MM.1S (cell line): ENCODE data around the gene ADARB2.

Experiments used
- DNase-seq: peaks from one replicate; pipeline ENCODE4 v3.0.0-alpha.2; 2015
- H2AFZ ChIP-seq: fragments of 300-600 bp; sonication (generic); 2 replicates; pipeline ENCODE4 v1.6.0; 2016; ENCODE audit warnings: antibody characterized with exemption, low read length
- H3F3A ChIP-seq: fragments of 300-600 bp; sonication (generic); 2 replicates; pipeline ENCODE4 v1.6.1; 2016; ENCODE audit warnings: mild to moderate bottlenecking, antibody characterized with exemption, low read length, moderate library complexity, mixed read lengths; ENCODE audit not compliant: insufficient read depth
- H3K27ac ChIP-seq: fragments of 300-600 bp; sonication (generic); 2 replicates; pipeline ENCODE4 v1.5.1; 2016; ENCODE audit warnings: mild to moderate bottlenecking, low read length
- H3K27me3 ChIP-seq: fragments of 300-600 bp; sonication (generic); replicated peaks from 2 replicates; pipeline ENCODE4 v1.6.0; 2016; ENCODE audit warnings: low read length; ENCODE audit not compliant: insufficient read depth
- H3K36me3 ChIP-seq: fragments of 300-600 bp; sonication (generic); replicated peaks from 2 replicates; pipeline ENCODE4 v1.6.1; 2016; ENCODE audit warnings: mild to moderate bottlenecking, low read length, mixed read lengths; ENCODE audit not compliant: insufficient read depth
- H3K4me1 ChIP-seq: fragments of 300-600 bp; sonication (generic); 2 replicates; pipeline ENCODE4 v1.6.1; 2016; ENCODE audit warnings: low read length, mixed read lengths
- H3K4me2 ChIP-seq: fragments of 300-600 bp; sonication (generic); 2 replicates; pipeline ENCODE4 v1.6.0; 2016; ENCODE audit warnings: low read depth, low read length
- H3K4me3 ChIP-seq: fragments of 300-600 bp; sonication (generic); 2 replicates; pipeline ENCODE4 v1.5.1; 2016; ENCODE audit warnings: low read length, mixed read lengths
- H3K79me2 ChIP-seq: fragments of 300-600 bp; sonication (generic); 2 replicates; pipeline ENCODE4 v1.6.1; 2016; ENCODE audit warnings: mixed run types, low read length, mixed read lengths
- H3K9ac ChIP-seq: fragments of 300-600 bp; sonication (generic); 2 replicates; pipeline ENCODE4 v1.6.1; 2016; ENCODE audit warnings: low read length, mixed read lengths
- H3K9me2 ChIP-seq: fragments of 300-600 bp; sonication (generic); replicated peaks from 2 replicates; pipeline ENCODE4 v1.6.1; 2016; ENCODE audit warnings: mild to moderate bottlenecking, low read length, mixed read lengths; ENCODE audit not compliant: insufficient read depth
- H3K9me3 ChIP-seq: fragments of 300-600 bp; sonication (generic); replicated peaks from 2 replicates; pipeline ENCODE4 v1.6.1; 2016; ENCODE audit warnings: mild to moderate bottlenecking, low read length, mixed read lengths; ENCODE audit not compliant: insufficient read depth
- H4K20me1 ChIP-seq: fragments of 300-600 bp; sonication (generic); 2 replicates; pipeline ENCODE4 v1.6.1; 2016; ENCODE audit warnings: mild to moderate bottlenecking, low read length, moderate library complexity, mixed read lengths; ENCODE audit not compliant: insufficient read depth
- CTCF ChIP-seq: fragments of 300-600 bp; sonication (generic); IDR thresholded peaks from 2 replicates; pipeline ENCODE4 v1.5.1; 2016; ENCODE audit warnings: antibody characterized with exemption, low read length, mixed read lengths
- EZH2 ChIP-seq: fragments of 300-600 bp; sonication (generic); optimal IDR thresholded peaks from 2 replicates; pipeline ENCODE3; 2017; ENCODE audit warnings: low read depth, mild to moderate bottlenecking, antibody characterized with exemption, low read length, mixed read lengths
- EZH2phosphoT487 ChIP-seq: fragments of 300-600 bp; sonication (generic); IDR thresholded peaks from 2 replicates; pipeline ENCODE4 v1.6.1; 2018; ENCODE audit warnings: antibody characterized with exemption, low read length

Gene ADARB2

GRCh38 chr10:1665021-1665661 lies 72.2 kb downstream of the ADARB2 start:
- H2AFZ ChIP-seq: no peak overlapping the region

GRCh38 chr10:1664333-1664964 lies 72.9 kb downstream of the ADARB2 start:
- Histone ChIP-seq H3K27me3 (no peaks in the 10 kb centered on the region), H4K20me1 (no peaks in the 10 kb centered on the region), H3K27ac (no peak overlapping the region), H3K9me3 (no peaks in the 10 kb centered on the region), H3K9me2 (no peaks in the 10 kb centered on the region), H3K36me3 (no peaks in the 10 kb centered on the region), H3K4me3 (no peak overlapping the region), H3F3A (no peaks in the 10 kb centered on the region), H3K79me2 (no peaks in the 10 kb centered on the region), H2AFZ (no peak overlapping the region), H3K4me1 (no peaks in the 10 kb centered on the region), H3K9ac (no peak overlapping the region), H3K4me2 (no peak overlapping the region)
- no peak for DNase-seq
- TF ChIP-seq EZH2phosphoT487: no peak
- no peak for TF ChIP-seq EZH2
- TF ChIP-seq CTCF: no peak

More at GRCh38 chr10:1665021-1665661, 72.2 kb downstream of the ADARB2 start:
- no peaks in the 10 kb centered on the region for H3K4me1 ChIP-seq
- DNase-seq: no peak
- no peak overlapping the region for H3K4me2 ChIP-seq
- H3K4me3 ChIP-seq: no peak overlapping the region
- no peaks in the 10 kb centered on the region for H3K9me3 ChIP-seq
- TF ChIP-seq EZH2phosphoT487 (no peak), CTCF (no peak), EZH2 (no peak)
- no peak overlapping the region for H3K9ac ChIP-seq
- H3K36me3 ChIP-seq: no peaks in the 10 kb centered on the region
- no peaks in the 10 kb centered on the region for H4K20me1 ChIP-seq
- H3K9me2 ChIP-seq: no peaks in the 10 kb centered on the region
- no peaks in the 10 kb centered on the region for H3K79me2 ChIP-seq
- no peaks in the 10 kb centered on the region for H3F3A ChIP-seq
- H3K27ac ChIP-seq: no peak overlapping the region
- no peaks in the 10 kb centered on the region for H3K27me3 ChIP-seq

GRCh38 chr10:1663226-1663625 lies 74.1 kb downstream of the ADARB2 start:
- Histone ChIP-seq H3K9me3 (no peaks in the 10 kb centered on the region), H3K79me2 (no peaks in the 10 kb centered on the region), H3F3A (no peaks in the 10 kb centered on the region), H3K4me2 (no peak overlapping the region), H3K4me1 (no peaks in the 10 kb centered on the region), H3K36me3 (no peaks in the 10 kb centered on the region), H3K27ac (no peak overlapping the region), H3K4me3 (no peak overlapping the region), H4K20me1 (no peaks in the 10 kb centered on the region), H3K9me2 (no peaks in the 10 kb centered on the region), H3K27me3 (no peaks in the 10 kb centered on the region), H3K9ac (no peak overlapping the region), H2AFZ (no peak overlapping the region)
- DNase-seq: no peak
- no peak for TF ChIP-seq EZH2phosphoT487
- TF ChIP-seq CTCF: no peak
- TF ChIP-seq EZH2: no peak
